ENCODE data around the gene SPATA1.
"Not testable (repeated sequence)": the region's sequence is repeated elsewhere in the genome, so short reads cannot be mapped to it uniquely, and the experiment has no call there.

Gene SPATA1

GRCh38 chr1:84506002-84506728, at the start of gene SPATA1, which contains the start of gene GNG5:
SPATA1 (plus strand) TSS chr1:84506386; CDS start chr1:84516360, 9,974 bp downstream.
GNG5 (minus strand) TSS chr1:84506581; CDS start chr1:84506091, 490 bp downstream.
- peak; percentile 94 for DNase-seq

- DNase-seq: no peak
Measured at GRCh38 chr1:84462118-84462517, 44.1 kb upstream of the SPATA1 start.

GRCh38 chr1:84467298-84467697, 38.9 kb upstream of the SPATA1 start:
- no peak for DNase-seq

- no peak for DNase-seq
Measured at GRCh38 chr1:84476225-84476624, 30.0 kb upstream of the SPATA1 start.

GRCh38 chr1:84478876-84479868, 27.0 kb upstream of the SPATA1 start, which contains the start of gene RPF1:
RPF1 (plus strand) TSS chr1:84479266; CDS start chr1:84479282, 16 bp downstream.
- DNase-seq: peak; percentile 74

GRCh38 chr1:84479998-84480397, 26.2 kb upstream of the SPATA1 start:
- no peak for DNase-seq

GRCh38 chr1:84480650-84481049, 25.5 kb upstream of the SPATA1 start:
- no peak for DNase-seq

GRCh38 chr1:84481317-84481716, 24.9 kb upstream of the SPATA1 start:
- DNase-seq: no peak

GRCh38 chr1:84488107-84488506, 18.1 kb upstream of the SPATA1 start:
- no peak for DNase-seq

GRCh38 chr1:84489766-84490165, 16.4 kb upstream of the SPATA1 start:
- no peak for DNase-seq

- DNase-seq: no peak
Measured at GRCh38 chr1:84492726-84493125, 13.5 kb upstream of the SPATA1 start.

GRCh38 chr1:84493747-84494146, 12.4 kb upstream of the SPATA1 start:
- DNase-seq: no peak

GRCh38 chr1:84496498-84496897, 9.7 kb upstream of the SPATA1 start:
- no peak for DNase-seq

GRCh38 chr1:84497631-84498275, 8.4 kb upstream of the SPATA1 start:
- DNase-seq: no peak

- DNase-seq: no peak
Measured at GRCh38 chr1:84502927-84503326, 3.3 kb upstream of the SPATA1 start.

- DNase-seq: no peak
Measured at GRCh38 chr1:84504580-84505492, 1.4 kb upstream of the SPATA1 start.

GRCh38 chr1:84505493-84506001, 639 bp upstream of the SPATA1 start:
- DNase-seq: peak; percentile 42

- DNase-seq: no peak
Measured at GRCh38 chr1:84506729-84507453, 705 bp downstream of the SPATA1 start.

GRCh38 chr1:84507887-84508286, 1.7 kb downstream of the SPATA1 start:
- DNase-seq: not testable (repeated sequence)

GRCh38 chr1:84508510-84508909, 2.3 kb downstream of the SPATA1 start:
- no peak for DNase-seq

GRCh38 chr1:84509029-84509428, 2.8 kb downstream of the SPATA1 start:
- no peak for DNase-seq
